NCI-H82 treated with DMSO at 0.1 percent for 48 hours (cell line): ENCODE measurements around the gene CAPN14.

Experiments
- DNase-seq: peaks from one replicate; lab custom pipeline; 2025; ENCODE audit not compliant: unreplicated experiment; lab: John Stamatoyannopoulos, UW

The CAPN14 gene

DNA sequence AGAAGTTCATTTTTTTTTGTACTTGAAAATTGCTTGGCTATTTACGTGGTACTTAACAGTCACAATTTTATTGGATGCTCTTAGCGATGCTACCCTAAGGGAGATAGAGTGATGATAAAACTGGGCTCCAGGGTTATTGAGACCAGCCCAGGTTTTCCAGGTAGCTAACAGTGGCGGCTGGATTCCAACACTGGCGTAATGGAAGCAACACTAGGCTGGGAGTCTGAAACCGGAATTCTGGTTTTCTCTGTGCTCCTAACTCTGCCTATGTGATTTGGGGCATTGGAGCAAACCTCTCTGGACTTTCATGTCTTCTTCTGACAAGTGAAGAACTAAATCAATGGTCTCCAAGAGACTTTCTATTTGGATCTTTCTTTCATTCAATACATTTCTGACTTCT lies 69.7 kb downstream of the CAPN14 start:
- DNase-seq: no peak

GRCh38 chr2:31142110-31142509 lies 75.2 kb downstream of the CAPN14 start:
- DNase-seq: no peak

DNA sequence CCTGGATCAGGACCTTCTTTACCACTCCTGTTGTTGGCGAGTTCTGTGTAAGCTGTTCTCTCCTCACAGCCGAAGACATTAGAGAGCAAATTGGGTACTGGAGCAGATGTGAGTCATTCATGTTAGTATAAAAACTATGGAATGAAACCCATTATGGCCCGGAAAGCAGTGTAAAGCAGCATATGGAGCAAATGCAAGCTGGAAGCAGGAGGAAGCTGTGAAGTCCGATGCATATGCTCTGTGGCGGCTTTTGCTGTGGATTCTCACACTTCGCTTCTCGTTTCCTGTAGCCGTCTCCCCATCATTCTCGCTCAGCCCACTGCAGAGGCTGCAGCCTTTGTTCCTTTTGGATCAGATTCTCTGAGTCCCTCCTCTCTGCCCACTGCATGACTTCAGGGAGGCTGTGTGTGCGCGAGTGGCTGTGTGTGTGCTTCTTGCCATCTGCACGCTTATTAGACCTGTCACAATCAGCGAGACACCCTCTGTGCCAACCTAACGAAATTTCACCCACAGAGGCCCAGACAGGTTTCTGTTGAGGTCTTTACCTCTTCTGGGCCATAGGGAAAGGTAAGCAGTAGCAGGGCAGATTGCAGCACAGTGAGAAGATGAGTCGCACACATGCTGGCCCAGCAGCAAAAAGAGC lies 75.8 kb downstream of the CAPN14 start:
- no peak for DNase-seq

DNA sequence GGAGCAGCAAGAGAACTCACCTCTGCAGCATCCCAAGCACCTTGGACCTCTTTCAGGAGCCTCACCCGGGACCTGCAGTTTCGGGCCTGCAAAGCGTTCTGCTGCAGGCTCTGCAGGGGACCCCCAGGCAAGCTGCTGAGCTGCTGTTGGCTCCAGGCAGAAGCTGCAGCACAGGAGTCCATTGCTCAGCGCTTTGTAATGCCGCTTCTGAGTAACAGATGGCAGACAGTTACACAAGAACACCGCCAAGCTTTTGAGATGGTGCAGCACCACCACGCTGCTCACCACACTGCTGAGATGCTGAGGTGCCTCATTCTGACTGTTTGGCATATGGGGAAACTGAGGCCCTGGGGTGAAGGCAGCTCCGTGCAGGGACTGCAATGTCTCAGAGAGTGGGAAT lies 77.2 kb downstream of the CAPN14 start:
- no peak for DNase-seq

DNA sequence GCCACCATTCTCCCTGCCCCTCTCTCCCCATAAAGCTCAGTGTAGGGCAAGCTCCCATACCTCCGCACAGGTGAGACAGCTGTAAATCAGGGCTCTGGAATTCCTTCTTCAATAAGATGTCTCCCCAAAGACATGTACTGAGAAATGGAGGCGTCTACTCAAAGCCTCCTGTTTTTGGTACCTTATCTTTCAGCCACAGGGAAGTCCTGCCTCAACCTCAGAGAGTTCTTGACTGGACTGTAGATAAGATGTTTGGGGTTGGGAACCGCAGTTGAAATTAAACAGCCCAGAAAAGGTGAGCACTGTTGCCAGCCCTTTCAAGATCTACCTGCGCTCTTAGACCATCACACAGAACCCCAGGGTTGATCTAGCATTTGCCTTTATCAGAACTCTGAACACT lies 77.6 kb downstream of the CAPN14 start:
- DNase-seq: no peak

DNA sequence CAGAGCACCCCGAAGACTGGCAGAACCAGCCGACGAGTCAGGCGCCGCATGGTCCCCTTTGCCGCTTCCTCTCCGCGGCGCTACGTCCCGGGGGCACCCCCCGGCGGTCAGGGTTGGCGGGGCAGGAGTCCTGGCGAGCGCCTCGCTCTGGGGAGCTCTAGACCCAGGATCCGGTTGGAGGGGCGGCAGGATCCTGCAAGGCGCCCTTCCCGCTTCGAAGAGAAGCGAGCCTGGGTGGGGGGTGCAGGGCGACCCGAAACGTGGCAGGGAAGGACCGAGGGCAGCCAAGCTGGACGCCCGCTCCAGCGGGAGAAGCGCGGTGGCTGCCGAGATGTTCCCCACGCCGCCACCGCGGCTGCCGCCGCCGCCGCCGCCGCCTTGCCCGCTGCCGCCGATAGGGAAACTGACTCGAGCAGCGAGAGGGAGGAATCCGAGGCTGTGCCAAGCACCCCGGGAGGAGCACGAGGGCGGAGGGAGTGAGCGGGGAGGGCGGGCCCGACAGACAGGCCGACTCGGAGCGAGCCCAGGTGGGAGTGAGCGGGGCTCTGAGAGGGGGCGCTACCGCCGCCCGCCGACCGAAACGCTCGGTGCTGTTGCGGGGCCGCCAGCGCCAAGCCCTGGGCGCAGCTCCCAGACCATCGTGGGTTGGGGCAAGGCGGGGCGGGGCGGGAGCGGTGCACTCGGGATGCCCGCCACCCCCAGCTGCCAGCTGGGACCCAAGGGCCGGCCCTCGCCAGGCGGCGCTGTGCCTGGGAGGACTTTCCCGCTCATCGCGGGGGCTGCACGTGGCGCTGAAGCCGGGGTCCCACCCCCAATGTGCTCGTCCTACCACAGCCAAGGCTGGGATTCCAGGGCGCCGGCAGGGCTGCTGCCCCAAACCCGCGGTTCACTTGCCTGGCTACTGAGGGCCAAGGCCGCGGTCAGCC lies 79.0 kb downstream of the CAPN14 start, which contains the start of gene GALNT14:
GALNT14 (minus strand) TSS at position 404 of the 926 bp plus-strand sequence; CDS start at position 50, 354 bp downstream.
- DNase-seq: peak; percentile 17

- DNase-seq: no peak
Measured at GRCh38 chr2:31137211-31138036, 79.9 kb downstream of the CAPN14 start.

GRCh38 chr2:31136732-31137131 lies 80.6 kb downstream of the CAPN14 start:
- DNase-seq: no peak

DNA sequence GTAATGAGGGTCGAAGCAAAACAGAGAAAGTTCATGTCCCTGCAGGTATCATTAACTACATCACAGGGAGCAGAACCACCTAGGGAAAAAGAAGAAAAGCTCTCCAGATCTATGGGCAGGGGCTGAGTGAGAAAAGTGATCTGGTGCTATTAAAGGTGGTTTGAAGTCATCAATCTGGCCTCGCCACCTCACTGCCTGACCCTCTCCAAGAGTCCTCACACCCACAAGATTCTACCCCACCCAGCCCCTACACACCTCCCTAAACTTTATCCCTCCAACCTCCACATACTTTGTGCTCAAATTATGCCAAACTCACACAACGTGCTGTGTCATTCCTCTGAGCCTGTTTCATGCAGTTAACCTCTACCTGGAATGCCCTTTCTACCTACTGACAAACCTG lies 81.3 kb downstream of the CAPN14 start:
- no peak for DNase-seq

DNA sequence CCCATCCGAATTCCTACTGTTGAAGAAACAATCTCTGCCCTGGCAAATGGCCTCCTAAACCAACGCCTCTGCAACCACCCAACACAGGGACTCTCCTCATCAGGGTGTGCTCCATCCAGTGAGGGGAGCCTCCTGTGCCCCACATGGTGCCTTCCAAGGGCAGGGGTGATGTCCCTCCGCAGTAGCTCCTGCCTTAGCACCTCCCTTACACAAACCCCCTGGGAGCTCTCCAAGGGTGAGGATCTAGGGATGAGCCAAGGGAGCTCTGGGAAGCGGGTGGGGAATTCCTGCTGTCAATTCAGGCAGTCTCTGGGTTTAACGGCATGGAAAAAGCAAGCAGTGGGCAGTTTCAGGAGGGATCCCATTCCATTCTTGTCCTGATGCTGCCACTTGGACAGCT lies 82.8 kb downstream of the CAPN14 start:
- DNase-seq: no peak

- no peak for DNase-seq
Measured at GRCh38 chr2:31132786-31133185, 84.5 kb downstream of the CAPN14 start.

DNA sequence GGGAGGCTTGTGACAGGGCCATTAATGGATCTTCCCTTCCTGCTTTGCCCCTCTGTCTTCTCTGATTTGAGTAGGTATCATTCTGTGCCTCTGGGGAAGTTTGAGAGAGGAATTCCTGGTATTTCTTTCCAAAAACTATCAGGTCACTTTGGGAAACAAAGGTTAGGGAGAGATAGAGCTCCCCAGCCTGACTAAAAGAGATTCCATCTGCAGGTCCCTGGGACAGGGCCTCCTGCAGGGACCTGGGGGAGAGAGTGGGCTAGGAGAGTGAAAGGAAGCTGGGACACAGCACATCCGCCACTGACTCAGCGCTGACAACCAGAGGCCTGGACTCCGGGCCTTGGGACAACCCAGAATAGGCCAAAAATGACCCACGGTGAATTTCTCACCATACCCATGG lies 85.4 kb downstream of the CAPN14 start:
- DNase-seq: no peak

- DNase-seq: no peak
Measured at GRCh38 chr2:31129375-31130171, 87.7 kb downstream of the CAPN14 start.

DNA sequence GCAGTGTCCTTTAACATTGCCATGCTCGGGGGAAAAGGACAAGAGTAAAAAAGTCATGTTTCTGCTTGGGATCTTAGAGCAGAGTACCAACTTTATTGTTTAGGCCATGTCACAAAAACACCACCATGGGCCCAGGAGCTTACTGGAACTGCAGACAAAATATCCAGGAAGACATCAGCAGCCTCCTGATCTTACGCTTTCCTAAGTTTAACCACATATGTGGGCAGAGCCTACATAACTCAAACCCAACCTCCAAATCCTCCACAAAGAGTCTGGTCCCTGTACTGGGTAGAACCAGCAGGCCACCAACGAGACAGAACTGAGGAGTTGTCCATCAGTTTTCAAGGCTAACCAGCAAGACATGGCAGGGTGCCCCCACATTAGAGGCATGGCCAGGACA lies 89.4 kb downstream of the CAPN14 start:
- DNase-seq: no peak

GRCh38 chr2:31125918-31126695 lies 91.2 kb downstream of the CAPN14 start:
- DNase-seq: no peak

- no peak for DNase-seq
Measured at GRCh38 chr2:31124904-31125303, 92.4 kb downstream of the CAPN14 start.
